Measurements from ENCODE around the gene BPI. TPM values are rescaled to one million over a fixed set of nuclear protein-coding genes. Genes with fewer than 3 reads are reported as not detected.
A peak's percentile ranks its signal among the peaks of the same experiment; 100 is the strongest.

The BPI gene
- total and polyA plus RNA-seq, 4 donors, result 0.19 to 0.82 (median 0.51) TPM; not detected in 1

GRCh38 chr20:38261054-38261390 is 42.9 kb upstream of the BPI start:
- Histone ChIP-seq H3K36me3 (ENCODE audit: control insufficient read depth in 1 of 2, insufficient read depth in 2 of 2, low read length in 1 of 2) (no peaks in the 10 kb centered on the region), H3K9me3 (ENCODE audit: control insufficient read depth, low read length) (no peaks in the 10 kb centered on the region), H3K4me1 (ENCODE audit: control insufficient read depth in 1 of 2, insufficient read depth in 2 of 2, low read length in 2 of 2) (no peaks in the 10 kb centered on the region), H3K27ac (ENCODE audit: low read depth in 1 of 2, low read length in 2 of 2) (peak overlapping the region in 1 of 2 donors; percentile 10), H3K27me3 (ENCODE audit: control insufficient read depth in 1 of 2, insufficient read depth in 2 of 2, low read length in 1 of 2) (no peaks in the 10 kb centered on the region), H3K4me3 (ENCODE audit: low read length in 2 of 2) (peak overlapping the region; percentile 41 to 62)
- intact Hi-C loops (cut with DNase I), result no loop called here
- ATAC-seq (ENCODE audit: low FRiP score), result no peak
- DNase-seq, result no peak
- 45 to 49% methylated on average over 8 of the region's 8 CpGs for WGBS, 2 donors

GRCh38 chr20:38262931-38263330 is 41.0 kb upstream of the BPI start:
- WGBS, 2 donors, result 89% methylated on average over 6 of the region's 6 CpGs
- no peaks in the 10 kb centered on the region for H3K36me3 ChIP-seq (ENCODE audit: control insufficient read depth in 1 of 2, insufficient read depth in 2 of 2, low read length in 1 of 2)
- no peak overlapping the region for H3K27ac ChIP-seq (ENCODE audit: low read depth in 1 of 2, low read length in 2 of 2)
- peaks cover 0 to 2% of the 10 kb centered on the region in 2 donors for H3K4me1 ChIP-seq (ENCODE audit: control insufficient read depth in 1 of 2, insufficient read depth in 2 of 2, low read length in 2 of 2)
- H3K27me3 ChIP-seq (ENCODE audit: control insufficient read depth in 1 of 2, insufficient read depth in 2 of 2, low read length in 1 of 2), result no peaks in the 10 kb centered on the region
- H3K4me3 ChIP-seq (ENCODE audit: low read length in 2 of 2), result no peak overlapping the region
- H3K9me3 ChIP-seq (ENCODE audit: control insufficient read depth, low read length), result no peaks in the 10 kb centered on the region
- intact Hi-C loops (cut with DNase I), result no loop called here
- DNase-seq, result no peak
- ATAC-seq (ENCODE audit: low FRiP score), result no peak

DNA sequence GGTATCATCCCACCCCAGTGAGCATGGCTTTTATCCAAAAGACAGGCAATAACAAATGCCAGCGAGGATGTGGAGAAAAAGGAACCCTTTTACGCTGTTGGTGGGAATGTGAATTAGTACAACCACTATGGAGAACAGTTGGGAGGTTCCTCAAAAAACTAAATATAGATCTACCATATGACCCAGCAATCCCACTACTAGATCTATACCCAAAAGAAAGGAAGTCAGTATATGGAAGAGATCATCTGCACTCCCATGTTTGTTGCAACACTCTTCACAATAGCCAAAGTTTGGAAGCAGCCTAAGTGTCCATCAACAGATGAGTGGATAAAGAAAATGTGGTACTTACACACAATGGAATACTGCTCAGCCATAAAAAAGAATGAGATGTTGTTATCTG is 37.5 kb upstream of the BPI start:
- Histone ChIP-seq H3K4me1 (ENCODE audit: control insufficient read depth in 1 of 2, insufficient read depth in 2 of 2, low read length in 2 of 2) (peaks cover 4 to 8% of the 10 kb centered on the region in 2 donors), H3K4me3 (ENCODE audit: low read length in 2 of 2) (no peak overlapping the region), H3K9me3 (ENCODE audit: control insufficient read depth, low read length) (no peaks in the 10 kb centered on the region), H3K27me3 (ENCODE audit: control insufficient read depth in 1 of 2, insufficient read depth in 2 of 2, low read length in 1 of 2) (no peaks in the 10 kb centered on the region), H3K36me3 (ENCODE audit: control insufficient read depth in 1 of 2, insufficient read depth in 2 of 2, low read length in 1 of 2) (no peaks in the 10 kb centered on the region), H3K27ac (ENCODE audit: low read depth in 1 of 2, low read length in 2 of 2) (no peak overlapping the region)
- no peak for DNase-seq
- ATAC-seq (ENCODE audit: low FRiP score), result no peak
- intact Hi-C loops (cut with DNase I), result no loop called here
- 94 to 98% methylated on average over 2 of the region's 2 CpGs for WGBS, 2 donors

- WGBS, 2 donors, result 54 to 59% methylated on average over 2 of the region's 2 CpGs
- no peak for ATAC-seq (ENCODE audit: low FRiP score)
- no peaks in the 10 kb centered on the region for H3K36me3 ChIP-seq (ENCODE audit: control insufficient read depth in 1 of 2, insufficient read depth in 2 of 2, low read length in 1 of 2)
- no peak overlapping the region for H3K4me3 ChIP-seq (ENCODE audit: low read length in 2 of 2)
- H3K27ac ChIP-seq (ENCODE audit: low read depth in 1 of 2, low read length in 2 of 2), result no peak overlapping the region
- peaks cover 4 to 14% of the 10 kb centered on the region in 2 donors for H3K4me1 ChIP-seq (ENCODE audit: control insufficient read depth in 1 of 2, insufficient read depth in 2 of 2, low read length in 2 of 2)
- H3K9me3 ChIP-seq (ENCODE audit: control insufficient read depth, low read length), result no peaks in the 10 kb centered on the region
- no peaks in the 10 kb centered on the region for H3K27me3 ChIP-seq (ENCODE audit: control insufficient read depth in 1 of 2, insufficient read depth in 2 of 2, low read length in 1 of 2)
- intact Hi-C loops (cut with DNase I), result no loop called here
- DNase-seq, result no peak
These were observed 36.7 kb upstream of the BPI start for GRCh38 chr20:38267296-38267695.

- DNase-seq (no peak), ATAC-seq (ENCODE audit: low FRiP score) (no peak)
- H3K4me1 ChIP-seq (ENCODE audit: control insufficient read depth in 1 of 2, insufficient read depth in 2 of 2, low read length in 2 of 2), result peaks cover 7 to 15% of the 10 kb centered on the region in 2 donors
- no peaks in the 10 kb centered on the region for H3K27me3 ChIP-seq (ENCODE audit: control insufficient read depth in 1 of 2, insufficient read depth in 2 of 2, low read length in 1 of 2)
- no peaks in the 10 kb centered on the region for H3K9me3 ChIP-seq (ENCODE audit: control insufficient read depth, low read length)
- WGBS, 2 donors, result 22 to 31% methylated on average over 5 of the region's 5 CpGs
- H3K4me3 ChIP-seq (ENCODE audit: low read length in 2 of 2), result no peak overlapping the region
- no peaks in the 10 kb centered on the region for H3K36me3 ChIP-seq (ENCODE audit: control insufficient read depth in 1 of 2, insufficient read depth in 2 of 2, low read length in 1 of 2)
- H3K27ac ChIP-seq (ENCODE audit: low read depth in 1 of 2, low read length in 2 of 2), result peak overlapping the region in 1 of 2 donors; percentile 53
- intact Hi-C loops (cut with DNase I), result no loop called here
These were observed 35.9 kb upstream of the BPI start for GRCh38 chr20:38267901-38268514.

GRCh38 chr20:38269040-38269439 is 34.9 kb upstream of the BPI start:
- no peak for DNase-seq
- intact Hi-C loops (cut with DNase I), result no loop called here
- no peaks in the 10 kb centered on the region for H3K27me3 ChIP-seq (ENCODE audit: control insufficient read depth in 1 of 2, insufficient read depth in 2 of 2, low read length in 1 of 2)
- H3K4me1 ChIP-seq (ENCODE audit: control insufficient read depth in 1 of 2, insufficient read depth in 2 of 2, low read length in 2 of 2), result peaks cover 7 to 15% of the 10 kb centered on the region in 2 donors
- no peak overlapping the region for H3K27ac ChIP-seq (ENCODE audit: low read depth in 1 of 2, low read length in 2 of 2)
- ATAC-seq (ENCODE audit: low FRiP score), result no peak
- no peak overlapping the region for H3K4me3 ChIP-seq (ENCODE audit: low read length in 2 of 2)
- no peaks in the 10 kb centered on the region for H3K36me3 ChIP-seq (ENCODE audit: control insufficient read depth in 1 of 2, insufficient read depth in 2 of 2, low read length in 1 of 2)
- whole genome bisulfite sequencing, 2 donors, result 96% methylated on average over 3 of the region's 3 CpGs
- no peaks in the 10 kb centered on the region for H3K9me3 ChIP-seq (ENCODE audit: control insufficient read depth, low read length)

- intact Hi-C loops (cut with DNase I), result no loop called here
- ATAC-seq (ENCODE audit: low FRiP score) (no peak), DNase-seq (no peak)
- no peak overlapping the region for H3K27ac ChIP-seq (ENCODE audit: low read depth in 1 of 2, low read length in 2 of 2)
- WGBS, 2 donors, result 82 to 85% methylated on average over 6 of the region's 6 CpGs
- no peaks in the 10 kb centered on the region for H3K36me3 ChIP-seq (ENCODE audit: control insufficient read depth in 1 of 2, insufficient read depth in 2 of 2, low read length in 1 of 2)
- no peak overlapping the region for H3K4me3 ChIP-seq (ENCODE audit: low read length in 2 of 2)
- H3K9me3 ChIP-seq (ENCODE audit: control insufficient read depth, low read length), result no peaks in the 10 kb centered on the region
- H3K4me1 ChIP-seq (ENCODE audit: control insufficient read depth in 1 of 2, insufficient read depth in 2 of 2, low read length in 2 of 2), result peaks cover 7 to 15% of the 10 kb centered on the region in 2 donors
- no peaks in the 10 kb centered on the region for H3K27me3 ChIP-seq (ENCODE audit: control insufficient read depth in 1 of 2, insufficient read depth in 2 of 2, low read length in 1 of 2)
These were observed 34.2 kb upstream of the BPI start for GRCh38 chr20:38269715-38270114.

- Histone ChIP-seq H3K36me3 (ENCODE audit: control insufficient read depth in 1 of 2, insufficient read depth in 2 of 2, low read length in 1 of 2) (no peaks in the 10 kb centered on the region), H3K27me3 (ENCODE audit: control insufficient read depth in 1 of 2, insufficient read depth in 2 of 2, low read length in 1 of 2) (no peaks in the 10 kb centered on the region), H3K27ac (ENCODE audit: low read depth in 1 of 2, low read length in 2 of 2) (peak overlapping the region in 1 of 2 donors; percentile 39), H3K9me3 (ENCODE audit: control insufficient read depth, low read length) (no peaks in the 10 kb centered on the region), H3K4me1 (ENCODE audit: control insufficient read depth in 1 of 2, insufficient read depth in 2 of 2, low read length in 2 of 2) (peaks cover 7 to 15% of the 10 kb centered on the region in 2 donors), H3K4me3 (ENCODE audit: low read length in 2 of 2) (no peak overlapping the region)
- ATAC-seq (ENCODE audit: low FRiP score), result peak; percentile 93
- intact Hi-C loops (cut with DNase I), result no loop called here
- peak; percentile 89 to 90 for DNase-seq
- 10 to 14% methylated on average over 10 of the region's 10 CpGs for WGBS, 2 donors
These were observed 32.9 kb upstream of the BPI start for GRCh38 chr20:38270869-38271605.

- Histone ChIP-seq H3K9me3 (ENCODE audit: control insufficient read depth, low read length) (no peaks in the 10 kb centered on the region), H3K4me3 (ENCODE audit: low read length in 2 of 2) (no peak overlapping the region), H3K27me3 (ENCODE audit: control insufficient read depth in 1 of 2, insufficient read depth in 2 of 2, low read length in 1 of 2) (no peaks in the 10 kb centered on the region), H3K27ac (ENCODE audit: low read depth in 1 of 2, low read length in 2 of 2) (peak overlapping the region in 1 of 2 donors; percentile 29), H3K36me3 (ENCODE audit: control insufficient read depth in 1 of 2, insufficient read depth in 2 of 2, low read length in 1 of 2) (no peaks in the 10 kb centered on the region), H3K4me1 (ENCODE audit: control insufficient read depth in 1 of 2, insufficient read depth in 2 of 2, low read length in 2 of 2) (peaks cover 7 to 15% of the 10 kb centered on the region in 2 donors)
- DNase-seq, result no peak
- intact Hi-C loops (cut with DNase I), result no loop called here
- no peak for ATAC-seq (ENCODE audit: low FRiP score)
- 97 to 98% methylated on average over 2 of the region's 2 CpGs for WGBS, 2 donors
These were observed 32.3 kb upstream of the BPI start for GRCh38 chr20:38271608-38272120.

Measured in aorta (tissue), 5 donors.